ENCODE results near the gene FAM9C.

FAM9C gene

DNA sequence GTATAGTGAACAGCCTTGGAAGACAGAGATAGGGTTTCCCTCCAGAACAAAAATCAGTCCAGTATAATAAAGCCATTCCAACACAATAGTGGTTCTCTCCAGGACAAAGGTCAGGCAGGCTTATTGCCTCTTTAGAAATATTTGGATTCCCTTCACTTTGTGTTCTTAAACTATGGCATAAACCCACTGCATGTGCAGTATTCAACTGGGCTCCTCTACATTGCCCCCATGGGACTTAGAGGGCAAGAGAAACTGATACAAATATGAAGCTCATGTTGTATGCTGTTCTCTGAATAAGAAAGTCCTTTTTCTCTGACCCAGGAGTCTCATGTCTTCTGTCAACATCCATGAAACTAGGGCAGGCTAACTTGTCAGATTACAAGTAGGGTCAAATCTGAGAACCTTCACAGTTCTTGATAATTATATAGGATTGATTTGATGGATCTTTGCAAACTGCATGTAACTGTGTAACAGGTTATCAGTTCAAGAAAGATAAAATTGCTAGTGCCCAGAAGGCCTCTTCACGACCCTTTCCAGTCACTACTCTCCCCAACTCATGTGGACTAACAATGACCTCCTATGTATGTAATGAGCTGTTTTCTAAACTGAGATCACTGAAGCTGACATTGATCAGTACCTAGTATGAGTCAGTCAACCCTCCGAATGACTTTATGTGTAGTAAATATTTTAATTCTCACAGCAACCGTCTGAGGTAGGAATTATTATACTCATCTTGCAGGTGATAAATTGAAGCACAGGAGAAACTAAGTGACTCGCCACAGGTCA lies 31.9 kb upstream of the FAM9C start:
- no peaks in the 10 kb centered on the region for H4K20me1 ChIP-seq (ENCODE audit: insufficient read depth)
- H3K27me3 ChIP-seq (ENCODE audit: insufficient read depth, low read depth) = no peaks in the 10 kb centered on the region
- no peaks in the 10 kb centered on the region for H3K79me2 ChIP-seq (ENCODE audit: insufficient read depth, low read depth)
- TF ChIP-seq, protein P1, sequence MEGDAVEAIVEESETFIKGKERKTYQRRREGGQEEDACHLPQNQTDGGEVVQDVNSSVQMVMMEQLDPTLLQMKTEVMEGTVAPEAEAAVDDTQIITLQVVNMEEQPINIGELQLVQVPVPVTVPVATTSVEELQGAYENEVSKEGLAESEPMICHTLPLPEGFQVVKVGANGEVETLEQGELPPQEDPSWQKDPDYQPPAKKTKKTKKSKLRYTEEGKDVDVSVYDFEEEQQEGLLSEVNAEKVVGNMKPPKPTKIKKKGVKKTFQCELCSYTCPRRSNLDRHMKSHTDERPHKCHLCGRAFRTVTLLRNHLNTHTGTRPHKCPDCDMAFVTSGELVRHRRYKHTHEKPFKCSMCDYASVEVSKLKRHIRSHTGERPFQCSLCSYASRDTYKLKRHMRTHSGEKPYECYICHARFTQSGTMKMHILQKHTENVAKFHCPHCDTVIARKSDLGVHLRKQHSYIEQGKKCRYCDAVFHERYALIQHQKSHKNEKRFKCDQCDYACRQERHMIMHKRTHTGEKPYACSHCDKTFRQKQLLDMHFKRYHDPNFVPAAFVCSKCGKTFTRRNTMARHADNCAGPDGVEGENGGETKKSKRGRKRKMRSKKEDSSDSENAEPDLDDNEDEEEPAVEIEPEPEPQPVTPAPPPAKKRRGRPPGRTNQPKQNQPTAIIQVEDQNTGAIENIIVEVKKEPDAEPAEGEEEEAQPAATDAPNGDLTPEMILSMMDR (conservative IDR thresholded peaks at IDR 0.05; ENCODE audit: low read depth, low read length) = no peak
- H3K27ac ChIP-seq = no peak overlapping the region
- H3K4me1 ChIP-seq (ENCODE audit: low read depth, poor library complexity, severe bottlenecking) = no peaks in the 10 kb centered on the region
- no peak overlapping the region for H3K9ac ChIP-seq
- H3K4me3 ChIP-seq (IDR thresholded peaks at IDR 0.05; ENCODE audit: insufficient read depth, low read depth, low read length) = no peak overlapping the region
- H3K4me2 ChIP-seq = no peak overlapping the region
- no peaks in the 10 kb centered on the region for H3K36me3 ChIP-seq (ENCODE audit: insufficient read depth)
- no peak overlapping the region for H2AFZ ChIP-seq (ENCODE audit: low read depth)

DNA sequence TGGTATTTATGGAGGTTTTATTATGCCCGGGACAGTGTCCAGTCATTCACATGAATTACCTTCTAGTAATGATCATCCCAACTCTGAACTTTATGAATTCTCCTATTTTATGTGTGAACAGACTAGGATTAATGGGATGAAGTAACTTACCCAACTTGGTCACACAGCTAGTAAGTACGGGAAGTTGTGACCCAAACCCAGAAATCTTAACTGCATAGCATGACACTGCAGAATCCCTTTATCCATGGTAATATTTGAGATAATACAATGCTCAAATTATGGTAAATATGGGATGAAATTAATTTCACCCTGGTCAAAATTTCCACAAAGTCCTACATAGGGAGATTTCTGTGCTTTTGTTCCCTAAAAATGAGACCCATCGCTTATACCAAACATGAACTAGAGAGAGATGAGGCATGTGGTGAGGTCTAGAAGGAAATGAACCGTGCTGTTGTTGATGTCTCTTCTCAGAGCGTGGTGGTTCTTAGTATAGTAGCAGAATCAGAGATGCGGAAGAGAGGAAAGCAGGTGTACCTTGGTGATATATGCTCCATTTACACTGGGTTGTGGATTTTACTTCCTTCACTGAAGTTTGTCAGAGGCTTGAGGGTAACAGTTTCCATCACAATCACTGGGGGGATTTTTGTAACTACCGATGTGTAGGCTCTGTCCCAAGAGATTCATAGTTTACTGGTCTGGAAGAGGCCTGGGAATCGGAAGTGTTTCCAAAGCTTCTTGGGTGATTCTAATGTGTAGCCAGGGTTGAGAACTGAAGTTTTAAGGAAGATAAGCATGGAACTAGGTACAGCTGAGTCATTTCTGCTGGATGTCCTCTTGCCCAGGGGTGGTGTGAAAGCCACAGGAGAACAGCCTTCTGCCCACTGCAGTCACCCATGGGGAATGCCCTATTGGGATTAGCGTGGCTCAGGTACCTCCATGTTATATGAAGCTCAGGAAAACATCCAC lies 30.2 kb upstream of the FAM9C start:
- Histone ChIP-seq H3K4me3 (IDR thresholded peaks at IDR 0.05; ENCODE audit: insufficient read depth, low read depth, low read length) (no peak overlapping the region), H4K20me1 (ENCODE audit: insufficient read depth) (no peaks in the 10 kb centered on the region), H3K27ac (no peak overlapping the region), H2AFZ (ENCODE audit: low read depth) (no peak overlapping the region), H3K79me2 (ENCODE audit: insufficient read depth, low read depth) (no peaks in the 10 kb centered on the region), H3K9ac (no peak overlapping the region), H3K4me1 (ENCODE audit: low read depth, poor library complexity, severe bottlenecking) (no peaks in the 10 kb centered on the region), H3K27me3 (ENCODE audit: insufficient read depth, low read depth) (no peaks in the 10 kb centered on the region), H3K36me3 (ENCODE audit: insufficient read depth) (no peaks in the 10 kb centered on the region), H3K4me2 (no peak overlapping the region)
- TF ChIP-seq, protein P1 (conservative IDR thresholded peaks at IDR 0.05; ENCODE audit: low read depth, low read length) = no peak

DNA sequence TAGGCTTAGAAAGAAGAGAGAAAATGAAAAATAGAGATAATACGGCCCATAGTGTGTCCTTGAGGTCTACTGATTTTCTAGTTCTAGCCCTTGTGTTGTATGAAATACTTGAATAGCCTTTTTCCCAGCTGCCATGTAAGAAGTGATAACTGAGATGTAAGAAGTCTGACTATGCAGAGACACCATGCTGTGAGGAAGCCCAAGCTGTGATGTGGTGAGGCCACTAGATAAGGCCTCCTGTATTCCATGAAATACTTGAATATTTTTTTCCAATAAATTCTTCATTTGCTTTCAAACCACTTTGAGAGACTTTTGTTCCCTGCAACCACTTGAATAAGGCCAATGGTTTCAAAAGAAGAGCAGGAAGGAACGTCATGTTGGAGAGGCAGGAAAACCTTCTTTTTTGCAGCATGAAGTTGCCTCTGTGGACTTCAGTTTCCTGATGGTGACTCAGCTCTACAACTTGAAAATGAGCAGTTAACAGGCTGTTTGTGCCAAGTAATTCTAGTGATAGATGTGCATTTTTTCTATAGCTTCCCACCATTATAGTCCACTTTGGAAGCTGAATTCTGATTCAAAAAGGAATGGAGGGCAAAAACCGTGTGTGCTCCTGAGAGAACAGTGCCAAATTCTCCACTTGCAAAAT lies 25.5 kb upstream of the FAM9C start:
- no peak overlapping the region for H3K4me2 ChIP-seq
- TF ChIP-seq, protein P1 (conservative IDR thresholded peaks at IDR 0.05; ENCODE audit: low read depth, low read length) = no peak
- no peaks in the 10 kb centered on the region for H3K4me1 ChIP-seq (ENCODE audit: low read depth, poor library complexity, severe bottlenecking)
- H4K20me1 ChIP-seq (ENCODE audit: insufficient read depth) = no peaks in the 10 kb centered on the region
- no peaks in the 10 kb centered on the region for H3K79me2 ChIP-seq (ENCODE audit: insufficient read depth, low read depth)
- H3K27me3 ChIP-seq (ENCODE audit: insufficient read depth, low read depth) = no peaks in the 10 kb centered on the region
- H3K27ac ChIP-seq = no peak overlapping the region
- H2AFZ ChIP-seq (ENCODE audit: low read depth) = no peak overlapping the region
- no peaks in the 10 kb centered on the region for H3K36me3 ChIP-seq (ENCODE audit: insufficient read depth)
- H3K9ac ChIP-seq = no peak overlapping the region
- H3K4me3 ChIP-seq (IDR thresholded peaks at IDR 0.05; ENCODE audit: insufficient read depth, low read depth, low read length) = no peak overlapping the region

DNA sequence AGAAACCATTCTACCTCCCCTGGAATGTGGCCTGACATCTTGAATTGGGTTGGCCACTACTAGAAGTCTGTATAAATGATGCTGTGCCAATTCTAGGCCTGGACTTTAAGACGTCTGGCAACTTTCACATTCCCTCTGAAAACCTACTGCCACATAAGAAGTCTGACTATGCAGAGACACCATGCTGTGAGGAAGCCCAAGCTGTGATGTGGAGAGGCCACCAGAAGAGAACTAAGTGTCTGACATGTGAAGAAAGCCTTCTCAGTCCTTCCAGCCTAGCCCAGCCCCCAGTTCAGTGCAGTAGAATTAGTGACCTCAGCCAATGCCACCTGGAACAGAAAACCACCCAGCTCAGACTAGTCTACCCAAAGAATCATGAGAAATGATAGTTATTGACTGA lies 24.2 kb upstream of the FAM9C start:
- Histone ChIP-seq H3K9ac (no peak overlapping the region), H3K4me1 (ENCODE audit: low read depth, poor library complexity, severe bottlenecking) (no peaks in the 10 kb centered on the region), H3K79me2 (ENCODE audit: insufficient read depth, low read depth) (no peaks in the 10 kb centered on the region), H3K27me3 (ENCODE audit: insufficient read depth, low read depth) (no peaks in the 10 kb centered on the region), H2AFZ (ENCODE audit: low read depth) (no peak overlapping the region), H3K27ac (no peak overlapping the region), H3K4me2 (no peak overlapping the region), H4K20me1 (ENCODE audit: insufficient read depth) (no peaks in the 10 kb centered on the region), H3K36me3 (ENCODE audit: insufficient read depth) (no peaks in the 10 kb centered on the region), H3K4me3 (IDR thresholded peaks at IDR 0.05; ENCODE audit: insufficient read depth, low read depth, low read length) (no peak overlapping the region)
- TF ChIP-seq, protein P1 (conservative IDR thresholded peaks at IDR 0.05; ENCODE audit: low read depth, low read length) = no peak

Measured in KMS-11 (cell line).